K562 treated with DMSO at 1 percent for 48 hours (cell line): ENCODE results near the gene KLHL24. TPM values are rescaled to one million over a fixed set of nuclear protein-coding genes. Genes with fewer than 3 reads are reported as not detected.

Experiments
- total RNA-seq: library from RNA; unstranded; fragments of 300-600 nt; gene quantifications from 2 replicates; pipeline ENCODE4 v1.2.3, GENCODE V29; 2022; ENCODE audit warnings: low replicate concordance; ENCODE audit errors: extremely low read depth

Gene KLHL24, protein sequence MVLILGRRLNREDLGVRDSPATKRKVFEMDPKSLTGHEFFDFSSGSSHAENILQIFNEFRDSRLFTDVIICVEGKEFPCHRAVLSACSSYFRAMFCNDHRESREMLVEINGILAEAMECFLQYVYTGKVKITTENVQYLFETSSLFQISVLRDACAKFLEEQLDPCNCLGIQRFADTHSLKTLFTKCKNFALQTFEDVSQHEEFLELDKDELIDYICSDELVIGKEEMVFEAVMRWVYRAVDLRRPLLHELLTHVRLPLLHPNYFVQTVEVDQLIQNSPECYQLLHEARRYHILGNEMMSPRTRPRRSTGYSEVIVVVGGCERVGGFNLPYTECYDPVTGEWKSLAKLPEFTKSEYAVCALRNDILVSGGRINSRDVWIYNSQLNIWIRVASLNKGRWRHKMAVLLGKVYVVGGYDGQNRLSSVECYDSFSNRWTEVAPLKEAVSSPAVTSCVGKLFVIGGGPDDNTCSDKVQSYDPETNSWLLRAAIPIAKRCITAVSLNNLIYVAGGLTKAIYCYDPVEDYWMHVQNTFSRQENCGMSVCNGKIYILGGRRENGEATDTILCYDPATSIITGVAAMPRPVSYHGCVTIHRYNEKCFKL
- total RNA-seq = not detected in 2 replicates

DNA sequence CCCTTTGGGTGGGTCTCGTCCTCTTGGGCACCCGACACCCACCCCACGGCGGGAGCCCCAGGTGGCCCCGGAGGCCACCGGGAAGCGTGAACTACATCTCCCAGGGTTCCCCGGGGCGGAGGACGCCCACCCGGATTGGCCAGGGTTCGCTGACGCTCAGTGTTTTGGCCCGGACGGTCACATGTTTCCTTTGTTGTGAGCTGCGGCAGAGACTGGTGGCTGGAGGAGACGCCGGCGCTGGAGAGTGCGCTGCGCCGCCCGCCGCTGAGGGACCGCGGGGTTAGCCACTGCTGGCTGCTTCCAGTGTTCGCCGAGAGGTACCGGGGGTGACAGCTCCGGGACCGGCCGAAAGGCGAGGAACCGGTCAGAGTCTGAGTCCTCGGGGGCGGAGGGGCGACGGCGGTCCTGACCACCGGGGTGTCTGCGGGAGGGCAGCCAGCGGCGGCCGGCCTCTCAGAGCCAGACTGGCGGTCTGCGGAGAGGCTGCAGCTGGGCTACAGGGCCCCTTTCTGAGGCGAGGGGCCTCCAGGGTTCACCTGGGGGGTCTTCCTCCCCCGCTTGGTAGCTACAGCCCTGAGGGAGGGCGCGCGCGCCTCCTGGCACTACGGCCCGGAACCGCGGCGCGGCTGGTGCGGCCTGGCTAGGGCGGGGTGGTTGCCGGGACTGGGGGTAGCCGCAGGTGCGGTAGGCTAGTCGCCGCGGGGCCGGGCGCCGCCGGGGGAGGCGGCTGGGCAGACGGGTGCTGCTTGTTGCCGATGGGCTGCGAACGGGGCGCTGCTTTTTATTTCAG, at the start of gene KLHL24:
Gene KLHL24 (plus strand): TSS at position 193 of the 790 bp plus-strand sequence. CDS start 14,734 bp downstream, outside the sequence.

DNA sequence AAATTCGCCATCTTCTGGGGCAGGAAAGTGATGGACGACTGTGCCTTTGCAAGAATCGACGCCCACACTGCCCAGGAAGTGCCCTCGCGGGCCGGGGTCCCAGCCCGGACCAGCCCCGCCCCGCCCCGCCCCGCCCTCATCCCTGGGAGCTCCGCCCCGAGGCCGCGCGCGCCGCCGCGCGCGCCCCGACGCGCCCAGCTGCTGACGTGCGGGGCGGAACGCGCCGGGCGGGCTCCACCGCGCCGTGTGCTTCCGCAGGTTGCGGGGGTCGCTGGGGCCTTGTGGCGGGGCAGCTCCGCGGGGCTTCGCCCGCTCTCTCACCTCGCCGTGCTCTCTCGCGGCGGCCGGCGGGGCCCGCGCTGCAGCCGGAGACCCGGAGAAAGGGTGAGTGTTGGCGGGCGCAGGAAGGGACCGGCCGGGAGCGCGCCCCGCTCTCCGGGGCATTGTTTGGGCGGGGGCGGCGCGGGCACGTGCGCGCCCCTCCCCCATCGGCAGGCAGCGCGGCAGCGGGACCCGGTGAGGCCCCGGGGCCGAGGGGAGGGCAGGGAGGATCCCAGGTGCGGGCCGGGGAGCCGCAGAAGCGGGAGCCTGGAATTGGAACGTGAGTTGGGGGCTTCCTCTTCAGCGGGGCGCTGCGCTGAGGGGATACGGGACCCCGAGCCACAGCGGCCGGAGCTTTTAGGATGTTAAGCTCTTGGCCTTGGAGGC, 62.3 kb downstream of the KLHL24 start, which contains the start of gene YEATS2:
Gene YEATS2 (plus strand): TSS at position 188 of the 708 bp plus-strand sequence. CDS start 17,366 bp downstream, outside the sequence.

Other genes starting within 250 kb of the KLHL24 start
- not detected in 2 replicates for gene MCF2L2, start 207.0 kb upstream of the KLHL24 start, total RNA-seq
- not detected in 2 replicates for gene KLHL6, start 79.9 kb upstream of the KLHL24 start, total RNA-seq
- not detected in 2 replicates for gene YEATS2, start 62.2 kb downstream of the KLHL24 start, total RNA-seq
- gene MAP6D1, start 190.0 kb downstream of the KLHL24 start, total RNA-seq = not detected in 2 replicates
- gene PARL, start 249.3 kb downstream of the KLHL24 start, total RNA-seq = not detected in 2 replicates